A549 (cell line): ENCODE data around the gene HOXB8. TPM values are rescaled to one million over a fixed set of nuclear protein-coding genes. Genes with fewer than 3 reads are reported as not detected.

Experiments
- ATAC-seq, 2 experiments: fragments of 200-7000 bp in 1 of 2; fragments of >200 bp in 1 of 2; cut with Nextera tagmentation in 1 of 2; cut with Tn5 transposase in 1 of 2; 3 replicates each; pipeline versions ENCODE4 v1.8.0 to v1.9.1; 2018 to 2020; ENCODE audit warnings: mild to moderate bottlenecking in 1 of 2, moderate library complexity in 1 of 2
- CTCF ChIA-PET: fragments of 300-600 bp; sonication (Branson Sonifier 250); formaldehyde crosslinking; extraction: SDS; loops from one replicate; lab custom pipeline; 2021; ENCODE audit warnings: antibody characterized with exemption, inconsistent platforms; lab: Yijun Ruan, JAX
- POLR2A ChIA-PET: fragments of 350-600 bp; formaldehyde crosslinking; extraction: SDS; loops from one replicate; lab custom pipeline; 2021; ENCODE audit warnings: antibody characterized with exemption, inconsistent platforms; lab: Yijun Ruan, JAX
- DNase-seq, 2 experiments: peaks; one replicate each; pipeline versions ENCODE4 v3.0.0 to v3.0.0-alpha.2; 2011 to 2016; ENCODE audit warnings: low read depth in 1 of 2, low spot score in 1 of 2
- FAIRE-seq: peaks from 2 replicates; lab custom pipeline; 2011; peaks lifted over from hg19 to GRCh38; lab: Jason Lieb, UNC
- H3K27ac ChIP-seq, 2 experiments: fragments of >200 bp; sonication (Bioruptor Twin); formaldehyde crosslinking; 3 replicates each; pipeline ENCODE4 v1.5.1; 2016 to 2017
- H3K4me1 ChIP-seq: fragments of >200 bp; sonication (Bioruptor Twin); formaldehyde crosslinking; 3 replicates; pipeline ENCODE4 v1.6.1; 2016
- H3K4me2 ChIP-seq: fragments of >200 bp; sonication (Bioruptor Twin); formaldehyde crosslinking; 3 replicates; pipeline ENCODE4 v1.6.1; 2016
- H3K4me3 ChIP-seq: fragments of >200 bp; sonication (Bioruptor Twin); formaldehyde crosslinking; 3 replicates; pipeline ENCODE4 v1.5.1; 2016
- H3K9me3 ChIP-seq: fragments of >200 bp; sonication (Bioruptor Twin); formaldehyde crosslinking; 3 replicates; pipeline ENCODE4 v1.6.1; 2016
- CBX8 ChIP-seq: fragments of 200-600 bp; sonication (generic); IDR thresholded peaks from 2 replicates; pipeline ENCODE4 v1.6.1; 2016
- CEBPB ChIP-seq, 2 experiments: fragments of >200 bp in 1 of 2; sonication (Bioruptor Twin) in 1 of 2; formaldehyde crosslinking in 1 of 2; IDR thresholded peaks; 2 replicates each; pipeline ENCODE4 v1.6.1; 2012 to 2016
- CHD2 ChIP-seq: fragments of 150-350 bp; IDR thresholded peaks from 2 replicates; pipeline ENCODE4 v1.6.1; 2014; ENCODE audit warnings: low read length; ENCODE audit not compliant: partially characterized antibody
- EHMT2 ChIP-seq: fragments of 200-600 bp; sonication (generic); IDR thresholded peaks from 2 replicates; pipeline ENCODE4 v1.6.1; 2016; ENCODE audit warnings: antibody characterized with exemption, low read depth, mild to moderate bottlenecking, moderate library complexity
- FOSB ChIP-seq: fragments of 250-450 bp; sonication (Bioruptor Pico); IDR thresholded peaks from 2 replicates; pipeline ENCODE4 v1.5.0; 2020; ENCODE audit warnings: mild to moderate bottlenecking, moderate library complexity
- HDAC2 ChIP-seq: fragments of 200-600 bp; sonication (generic); IDR thresholded peaks from 2 replicates; pipeline ENCODE4 v1.6.1; 2016
- HEYL ChIP-seq: fragments of 250-450 bp; sonication (Bioruptor Pico); IDR thresholded peaks from 2 replicates; pipeline ENCODE4 v1.8.0; 2021; ENCODE audit warnings: mild to moderate bottlenecking, moderate library complexity
- HOXB5 ChIP-seq: fragments of 250-450 bp; sonication (Bioruptor Pico); IDR thresholded peaks from 2 replicates; pipeline ENCODE4 v1.5.0; 2020; ENCODE audit warnings: mild to moderate bottlenecking, moderate library complexity
- JUNB ChIP-seq: fragments of >200 bp; sonication (Bioruptor Twin); formaldehyde crosslinking; IDR thresholded peaks from 2 replicates; pipeline ENCODE4 v1.6.1; 2016
- KDM1A ChIP-seq: fragments of 200-600 bp; sonication (generic); IDR thresholded peaks from 2 replicates; pipeline ENCODE4 v1.6.1; 2016; ENCODE audit warnings: low read depth, mild to moderate bottlenecking
- MAFK ChIP-seq: fragments of 450-650 bp; IDR thresholded peaks from 2 replicates; pipeline ENCODE4 v1.6.1; 2014; ENCODE audit not compliant: partially characterized antibody
- NPAS2 ChIP-seq: fragments of 250-450 bp; sonication (Bioruptor Pico); IDR thresholded peaks from 2 replicates; pipeline ENCODE4 v1.8.0; 2022; ENCODE audit warnings: mild to moderate bottlenecking, moderate library complexity, borderline replicate concordance
- NR3C1 ChIP-seq: fragments of >200 bp; sonication (Bioruptor Twin); formaldehyde crosslinking; IDR thresholded peaks from 3 replicates; pipeline ENCODE4 v1.6.1; 2017
- RAD21 ChIP-seq, 2 experiments: fragments of >200 bp in 1 of 2; sonication (Bioruptor Twin) in 1 of 2; formaldehyde crosslinking in 1 of 2; IDR thresholded peaks in 1 of 2; conservative IDR thresholded peaks in 1 of 2; 2 replicates in 1 of 2; 3 replicates in 1 of 2; pipeline ENCODE4 v1.6.1; 2012 to 2018; ENCODE audit warnings: inconsistent platforms in 1 of 2
- RARB ChIP-seq: fragments of 250-450 bp; sonication (Bioruptor Pico); IDR thresholded peaks from 2 replicates; pipeline ENCODE4 v1.8.0; 2021; ENCODE audit warnings: mild to moderate bottlenecking, moderate library complexity
- RNF2 ChIP-seq: fragments of 200-600 bp; sonication (generic); IDR thresholded peaks from 2 replicates; pipeline ENCODE4 v1.6.1; 2016; ENCODE audit warnings: low read depth, mild to moderate bottlenecking, antibody characterized with exemption, moderate library complexity, borderline replicate concordance
- ZC3H11A ChIP-seq: fragments of 450-650 bp; IDR thresholded peaks from 2 replicates; pipeline ENCODE4 v1.6.1; 2014; ENCODE audit warnings: antibody characterized with exemption, mild to moderate bottlenecking
- ZFP36 ChIP-seq: fragments of 450-650 bp; IDR thresholded peaks from 2 replicates; pipeline ENCODE4 v1.6.1; 2014; ENCODE audit warnings: borderline replicate concordance; ENCODE audit not compliant: partially characterized antibody
- ZNF302 ChIP-seq: fragments of 250-450 bp; sonication (Bioruptor Pico); IDR thresholded peaks from 2 replicates; pipeline ENCODE4 v1.9.0; 2021; ENCODE audit warnings: inconsistent platforms, mild to moderate bottlenecking, moderate library complexity
- ZSCAN20 ChIP-seq: fragments of 250-450 bp; sonication (Bioruptor Pico); IDR thresholded peaks from 2 replicates; pipeline ENCODE4 v1.8.0; 2022; ENCODE audit warnings: mild to moderate bottlenecking, moderate library complexity
- WGBS: methylation state at CpG from one replicate; pipeline ENCODE4 v1.1.6; 2017; ENCODE audit errors: missing lambda C conversion rate; 5-methylcytosine and 5-hydroxymethylcytosine counted together
- polyA plus RNA-seq, 4 experiments: library from polyadenylated mRNA; depleted of rRNA in 3 of 4; stranded (reverse); fragments of >200 nt; fragmentation: RNase III in 1 of 4; extraction: RNeasy Plus Mini Kit Qiagen cat#74134 plus additional on column Dnase treatment in 1 of 4; gene quantifications; 2 replicates in 3 of 4; 3 replicates in 1 of 4; pipeline ENCODE4 v1.2.3, GENCODE V29; 2011 to 2017
- TF ChIP-seq, protein P1 (sequence below): IDR thresholded peaks from 2 replicates; pipeline ENCODE4 v1.6.1; 2012
- TF ChIP-seq, protein P2 (sequence below): fragments of >200 bp; sonication (Bioruptor Twin); formaldehyde crosslinking; IDR thresholded peaks from 3 replicates; pipeline ENCODE4 v1.5.1; 2016
- TF ChIP-seq, protein P3 (sequence below): IDR thresholded peaks from 2 replicates; pipeline ENCODE4 v1.6.1; 2012; ENCODE audit warnings: low read depth, borderline replicate concordance
- TF ChIP-seq, protein P4 (sequence below): fragments of 200-600 bp; sonication (generic); IDR thresholded peaks from 2 replicates; pipeline ENCODE4 v1.6.1; 2016; ENCODE audit warnings: antibody characterized with exemption, mild to moderate bottlenecking, moderate library complexity
- TF ChIP-seq, protein P5 (sequence below): fragments of 250-450 bp; sonication (Bioruptor Pico); IDR thresholded peaks from 2 replicates; pipeline ENCODE4 v1.5.0; 2020; ENCODE audit warnings: low read depth, mild to moderate bottlenecking, moderate library complexity
- TF ChIP-seq, protein P6 (sequence below): fragments of >200 bp; sonication (Bioruptor Twin); formaldehyde crosslinking; IDR thresholded peaks from 3 replicates; pipeline ENCODE4 v1.6.1; 2016

HOXB8 gene
- polyA plus RNA-seq, 2 of the 4 experiments (the other 2 are of a cell fraction) = 5.8 to 11.1 TPM

DNA sequence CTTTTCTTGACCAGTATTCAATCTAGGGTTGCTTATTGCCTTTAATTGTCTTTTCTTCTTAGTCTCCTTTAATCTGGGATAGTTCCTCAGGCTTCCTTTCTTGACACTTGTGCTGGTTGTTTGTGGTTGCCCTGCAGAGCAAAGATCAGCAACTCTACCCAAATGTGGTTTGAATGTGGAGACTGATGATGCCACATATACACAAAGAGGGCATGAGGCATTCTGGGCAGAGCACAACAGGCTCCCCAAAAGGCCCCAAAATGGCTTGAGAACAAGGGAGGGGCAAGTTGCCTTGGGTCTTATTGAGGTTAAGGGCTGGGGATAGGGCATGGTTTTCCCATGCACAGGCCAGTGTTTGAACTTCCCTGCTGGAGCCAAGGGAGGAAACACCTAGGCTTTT lies 40.8 kb upstream of the HOXB8 start:
- TF ChIP-seq HDAC2 (no peak), ZFP36 (no peak), RNF2 (no peak), HEYL (CRISPR knock-in tag) (no peak), ZNF302 (CRISPR knock-in tag) (no peak), RAD21 (conservative IDR thresholded peaks at IDR 0.05 in 1 of 2, IDR thresholded peaks at IDR 0.05 in 1 of 2) (no peak), CEBPB (IDR thresholded peaks at IDR 0.05) (no peak), KDM1A (no peak), JUNB (no peak), ZC3H11A (no peak)
- TF ChIP-seq, protein P1, sequence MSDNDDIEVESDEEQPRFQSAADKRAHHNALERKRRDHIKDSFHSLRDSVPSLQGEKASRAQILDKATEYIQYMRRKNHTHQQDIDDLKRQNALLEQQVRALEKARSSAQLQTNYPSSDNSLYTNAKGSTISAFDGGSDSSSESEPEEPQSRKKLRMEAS = no peak
- TF ChIP-seq, protein P2, sequence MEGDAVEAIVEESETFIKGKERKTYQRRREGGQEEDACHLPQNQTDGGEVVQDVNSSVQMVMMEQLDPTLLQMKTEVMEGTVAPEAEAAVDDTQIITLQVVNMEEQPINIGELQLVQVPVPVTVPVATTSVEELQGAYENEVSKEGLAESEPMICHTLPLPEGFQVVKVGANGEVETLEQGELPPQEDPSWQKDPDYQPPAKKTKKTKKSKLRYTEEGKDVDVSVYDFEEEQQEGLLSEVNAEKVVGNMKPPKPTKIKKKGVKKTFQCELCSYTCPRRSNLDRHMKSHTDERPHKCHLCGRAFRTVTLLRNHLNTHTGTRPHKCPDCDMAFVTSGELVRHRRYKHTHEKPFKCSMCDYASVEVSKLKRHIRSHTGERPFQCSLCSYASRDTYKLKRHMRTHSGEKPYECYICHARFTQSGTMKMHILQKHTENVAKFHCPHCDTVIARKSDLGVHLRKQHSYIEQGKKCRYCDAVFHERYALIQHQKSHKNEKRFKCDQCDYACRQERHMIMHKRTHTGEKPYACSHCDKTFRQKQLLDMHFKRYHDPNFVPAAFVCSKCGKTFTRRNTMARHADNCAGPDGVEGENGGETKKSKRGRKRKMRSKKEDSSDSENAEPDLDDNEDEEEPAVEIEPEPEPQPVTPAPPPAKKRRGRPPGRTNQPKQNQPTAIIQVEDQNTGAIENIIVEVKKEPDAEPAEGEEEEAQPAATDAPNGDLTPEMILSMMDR = no peak
- TF ChIP-seq, protein P3, sequence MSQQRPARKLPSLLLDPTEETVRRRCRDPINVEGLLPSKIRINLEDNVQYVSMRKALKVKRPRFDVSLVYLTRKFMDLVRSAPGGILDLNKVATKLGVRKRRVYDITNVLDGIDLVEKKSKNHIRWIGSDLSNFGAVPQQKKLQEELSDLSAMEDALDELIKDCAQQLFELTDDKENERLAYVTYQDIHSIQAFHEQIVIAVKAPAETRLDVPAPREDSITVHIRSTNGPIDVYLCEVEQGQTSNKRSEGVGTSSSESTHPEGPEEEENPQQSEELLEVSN = no peak
- TF ChIP-seq, protein P4, sequence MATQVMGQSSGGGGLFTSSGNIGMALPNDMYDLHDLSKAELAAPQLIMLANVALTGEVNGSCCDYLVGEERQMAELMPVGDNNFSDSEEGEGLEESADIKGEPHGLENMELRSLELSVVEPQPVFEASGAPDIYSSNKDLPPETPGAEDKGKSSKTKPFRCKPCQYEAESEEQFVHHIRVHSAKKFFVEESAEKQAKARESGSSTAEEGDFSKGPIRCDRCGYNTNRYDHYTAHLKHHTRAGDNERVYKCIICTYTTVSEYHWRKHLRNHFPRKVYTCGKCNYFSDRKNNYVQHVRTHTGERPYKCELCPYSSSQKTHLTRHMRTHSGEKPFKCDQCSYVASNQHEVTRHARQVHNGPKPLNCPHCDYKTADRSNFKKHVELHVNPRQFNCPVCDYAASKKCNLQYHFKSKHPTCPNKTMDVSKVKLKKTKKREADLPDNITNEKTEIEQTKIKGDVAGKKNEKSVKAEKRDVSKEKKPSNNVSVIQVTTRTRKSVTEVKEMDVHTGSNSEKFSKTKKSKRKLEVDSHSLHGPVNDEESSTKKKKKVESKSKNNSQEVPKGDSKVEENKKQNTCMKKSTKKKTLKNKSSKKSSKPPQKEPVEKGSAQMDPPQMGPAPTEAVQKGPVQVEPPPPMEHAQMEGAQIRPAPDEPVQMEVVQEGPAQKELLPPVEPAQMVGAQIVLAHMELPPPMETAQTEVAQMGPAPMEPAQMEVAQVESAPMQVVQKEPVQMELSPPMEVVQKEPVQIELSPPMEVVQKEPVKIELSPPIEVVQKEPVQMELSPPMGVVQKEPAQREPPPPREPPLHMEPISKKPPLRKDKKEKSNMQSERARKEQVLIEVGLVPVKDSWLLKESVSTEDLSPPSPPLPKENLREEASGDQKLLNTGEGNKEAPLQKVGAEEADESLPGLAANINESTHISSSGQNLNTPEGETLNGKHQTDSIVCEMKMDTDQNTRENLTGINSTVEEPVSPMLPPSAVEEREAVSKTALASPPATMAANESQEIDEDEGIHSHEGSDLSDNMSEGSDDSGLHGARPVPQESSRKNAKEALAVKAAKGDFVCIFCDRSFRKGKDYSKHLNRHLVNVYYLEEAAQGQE = no peak
- TF ChIP-seq, protein P5, sequence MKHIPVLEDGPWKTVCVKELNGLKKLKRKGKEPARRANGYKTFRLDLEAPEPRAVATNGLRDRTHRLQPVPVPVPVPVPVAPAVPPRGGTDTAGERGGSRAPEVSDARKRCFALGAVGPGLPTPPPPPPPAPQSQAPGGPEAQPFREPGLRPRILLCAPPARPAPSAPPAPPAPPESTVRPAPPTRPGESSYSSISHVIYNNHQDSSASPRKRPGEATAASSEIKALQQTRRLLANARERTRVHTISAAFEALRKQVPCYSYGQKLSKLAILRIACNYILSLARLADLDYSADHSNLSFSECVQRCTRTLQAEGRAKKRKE (CRISPR knock-in tag) = no peak
- Histone ChIP-seq H3K27ac (no peak overlapping the region), H3K4me2 (no peak overlapping the region), H3K4me3 (no peak overlapping the region), H3K9me3 (no peaks in the 10 kb centered on the region), H3K4me1 (no peaks in the 10 kb centered on the region)
- FAIRE-seq = no peak
- DNase-seq = no peak
- CTCF ChIA-PET = interaction anchor here (0.7 to 2.2 kb wide), 8 partner anchors 8 to 223 kb away, joined by 3 to 17 read pairs (median 6); no protein-coding TSS in a partner anchor
- ATAC-seq = no peak
- POLR2A ChIA-PET = no interaction called here

DNA sequence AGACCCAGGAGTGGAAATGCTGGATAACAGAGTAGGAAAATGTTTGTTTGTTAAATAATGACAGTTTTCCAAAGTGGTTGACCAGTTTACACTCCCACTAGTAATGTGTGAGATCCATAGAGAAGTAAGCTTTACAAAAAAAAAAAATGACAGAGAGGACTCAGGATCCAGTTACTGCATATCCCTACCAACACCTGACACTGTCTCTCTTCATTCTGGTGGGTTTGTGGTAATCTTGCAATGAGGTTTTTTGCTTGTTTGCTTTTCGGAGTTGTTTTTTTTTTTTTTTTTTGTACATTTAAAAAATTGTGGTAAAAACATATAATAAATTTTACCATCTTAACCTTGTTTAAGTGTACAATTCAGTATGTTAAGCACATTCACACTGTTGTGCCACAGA lies 34.6 kb upstream of the HOXB8 start:
- DNase-seq = no peak
- H3K4me1 ChIP-seq = peaks cover 6% of the 10 kb centered on the region; the same call in 2 of the 3 replicates
- FAIRE-seq = no peak
- no peak overlapping the region for H3K27ac ChIP-seq
- POLR2A ChIA-PET = no interaction called here
- H3K4me3 ChIP-seq = no peak overlapping the region
- no peak overlapping the region for H3K4me2 ChIP-seq
- ATAC-seq = no peak
- 85% methylated on average over 1 of the region's 1 CpG for WGBS
- no peaks in the 10 kb centered on the region for H3K9me3 ChIP-seq
- CTCF ChIA-PET = interaction anchor here (0.6 to 3.6 kb wide), 9 partner anchors 11 to 1052 kb away, joined by 3 to 34 read pairs (median 3); no protein-coding TSS in a partner anchor
- no peak for TF ChIP-seq MAFK
- no peak for TF ChIP-seq KDM1A
- TF ChIP-seq, protein P4 = no peak
- no peak for TF ChIP-seq NPAS2
- no peak for TF ChIP-seq HOXB5 (CRISPR knock-in tag)
- TF ChIP-seq CHD2 = no peak
- no peak for TF ChIP-seq CEBPB (IDR thresholded peaks at IDR 0.05)
- no peak for TF ChIP-seq CBX8
- no peak for TF ChIP-seq ZFP36
- TF ChIP-seq ZSCAN20 (CRISPR knock-in tag) = no peak
- no peak for TF ChIP-seq FOSB (CRISPR knock-in tag)
- TF ChIP-seq EHMT2 = no peak
- no peak for TF ChIP-seq RARB
- no peak for TF ChIP-seq NR3C1
- TF ChIP-seq, protein P6, sequence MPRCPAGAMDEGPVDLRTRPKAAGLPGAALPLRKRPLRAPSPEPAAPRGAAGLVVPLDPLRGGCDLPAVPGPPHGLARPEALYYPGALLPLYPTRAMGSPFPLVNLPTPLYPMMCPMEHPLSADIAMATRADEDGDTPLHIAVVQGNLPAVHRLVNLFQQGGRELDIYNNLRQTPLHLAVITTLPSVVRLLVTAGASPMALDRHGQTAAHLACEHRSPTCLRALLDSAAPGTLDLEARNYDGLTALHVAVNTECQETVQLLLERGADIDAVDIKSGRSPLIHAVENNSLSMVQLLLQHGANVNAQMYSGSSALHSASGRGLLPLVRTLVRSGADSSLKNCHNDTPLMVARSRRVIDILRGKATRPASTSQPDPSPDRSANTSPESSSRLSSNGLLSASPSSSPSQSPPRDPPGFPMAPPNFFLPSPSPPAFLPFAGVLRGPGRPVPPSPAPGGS = no peak
- TF ChIP-seq ZC3H11A = no peak
